LNCaP clone FGC (cell line): ENCODE data around the gene ELMOD2.
A peak's percentile ranks its signal among the peaks of the same experiment; 100 is the strongest.
"Not testable (repeated sequence)": the region's sequence is repeated elsewhere in the genome, so short reads cannot be mapped to it uniquely, and the experiment has no call there.

Experiments
- DNase-seq: peaks from one replicate; pipeline ENCODE4 v3.0.0-alpha.2; 2011; ENCODE audit warnings: low read depth
- H3K4me3 ChIP-seq: 2 replicates; pipeline ENCODE4 v1.5.1; 2011; ENCODE audit warnings: mild to moderate bottlenecking, low read depth, low read length, control low read depth
- CTCF ChIP-seq: IDR thresholded peaks from 2 replicates; pipeline ENCODE4 v1.5.1; 2012; ENCODE audit warnings: mild to moderate bottlenecking; ENCODE audit not compliant: control insufficient read depth, insufficient read depth; ENCODE audit errors: extremely low read depth

ELMOD2 gene

GRCh38 chr4:140504261-140504660 is 19.7 kb upstream of the ELMOD2 start:
- no peak for DNase-seq
- no peak for TF ChIP-seq CTCF
- H3K4me3 ChIP-seq: no peak overlapping the region

GRCh38 chr4:140513765-140514164 is 10.2 kb upstream of the ELMOD2 start:
- DNase-seq, H3K4me3 ChIP-seq: not testable (repeated sequence)

- no peak overlapping the region for H3K4me3 ChIP-seq
- no peak for DNase-seq
- TF ChIP-seq CTCF: no peak
Measured at GRCh38 chr4:140515423-140515822, 8.5 kb upstream of the ELMOD2 start.

- no peak for TF ChIP-seq CTCF
- DNase-seq: no peak
- peak overlapping the region; percentile 69 for H3K4me3 ChIP-seq
Measured at GRCh38 chr4:140523370-140523856, 555 bp upstream of the ELMOD2 start.

GRCh38 chr4:140529434-140529833 is 5.5 kb downstream of the ELMOD2 start:
- TF ChIP-seq CTCF: no peak
- DNase-seq: no peak
- no peak overlapping the region for H3K4me3 ChIP-seq

GRCh38 chr4:140533951-140534480 is 10.0 kb downstream of the ELMOD2 start:
- no peak for DNase-seq
- H3K4me3 ChIP-seq: no peak overlapping the region
- TF ChIP-seq CTCF: no peak

GRCh38 chr4:140556372-140557085 is 32.6 kb downstream of the ELMOD2 start:
- TF ChIP-seq CTCF: no peak
- no peak for DNase-seq
- H3K4me3 ChIP-seq: no peak overlapping the region
